Subcutaneous abdominal adipose tissue (tissue), 5 donors: ENCODE data around the gene LRPAP1.
A peak's percentile ranks its signal among the peaks of the same experiment; 100 is the strongest.

Experiments
- H3K27ac ChIP-seq: one replicate; pipeline ENCODE4 v1.7.0; 2013; ENCODE audit warnings: low read depth, mild to moderate bottlenecking, inconsistent platforms, low read length, moderate library complexity
- H3K27me3 ChIP-seq, 5 donors: one replicate each; pipeline ENCODE4 v1.7.0; 2013; ENCODE audit warnings: low read length in 5 of 5, inconsistent platforms in 1 of 5; ENCODE audit not compliant: control insufficient read depth in 5 of 5, insufficient read depth in 4 of 5
- H3K36me3 ChIP-seq, 5 donors: one replicate each; pipeline ENCODE4 v1.7.0; 2013; ENCODE audit warnings: low read length in 5 of 5; ENCODE audit not compliant: control insufficient read depth in 5 of 5, insufficient read depth in 5 of 5
- H3K4me1 ChIP-seq, 5 donors: one replicate each; pipeline ENCODE4 v1.7.0; 2013; ENCODE audit warnings: low read length in 5 of 5, mild to moderate bottlenecking in 3 of 5, moderate library complexity in 1 of 5; ENCODE audit not compliant: control insufficient read depth in 5 of 5, insufficient read depth in 5 of 5
- H3K4me3 ChIP-seq, 5 donors: one replicate each; pipeline ENCODE4 v1.7.0; 2013; ENCODE audit warnings: low read length in 5 of 5, low read depth in 1 of 5
- H3K9ac ChIP-seq, 5 donors: one replicate each; pipeline ENCODE4 v1.7.0; 2013; ENCODE audit warnings: low read length in 5 of 5, mild to moderate bottlenecking in 4 of 5, moderate library complexity in 3 of 5
- H3K9me3 ChIP-seq, 5 donors: one replicate each; pipeline ENCODE4 v1.7.0; 2013; ENCODE audit warnings: low read length in 5 of 5; ENCODE audit not compliant: control insufficient read depth in 5 of 5
- donor health status: healthy.
- donor health status: healthy.
- donor health status: healthy.
- donor health status: healthy.
- donor health status: healthy.

LRPAP1 gene

GRCh38 chr4:3468154-3468553, 64.1 kb downstream of the LRPAP1 start:
- Histone ChIP-seq H3K27ac (no peak overlapping the region), H3K4me1 (peaks cover 0 to 5% (median 3%) of the 10 kb centered on the region in 5 donors)

DNA sequence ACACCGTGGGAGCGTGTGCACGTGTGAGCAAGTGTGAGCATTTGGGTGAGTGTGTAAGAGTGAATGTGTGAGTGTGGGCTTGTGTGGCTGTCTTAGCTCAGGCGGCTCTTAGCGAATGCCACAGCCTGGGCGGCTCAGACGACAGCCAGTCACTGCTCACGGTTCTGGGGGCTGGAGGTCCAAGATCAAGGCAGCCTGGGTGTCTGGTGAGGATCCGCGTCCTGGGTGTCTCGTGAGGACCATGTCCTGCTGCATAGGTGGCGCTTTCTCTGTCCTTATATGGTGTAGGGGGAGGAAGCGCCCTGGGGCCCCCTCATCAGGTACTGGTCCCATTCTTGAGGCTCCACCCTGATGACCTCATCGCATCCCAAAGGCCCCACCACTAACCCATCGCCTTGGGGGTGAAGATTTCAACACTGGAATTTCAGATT, 64.6 kb downstream of the LRPAP1 start:
- peaks cover 5 to 32% (median 22%) of the 10 kb centered on the region in 5 donors for H3K27me3 ChIP-seq
- H3K36me3 ChIP-seq = no peaks in the 10 kb centered on the region
- H3K4me1 ChIP-seq = peaks cover 0 to 5% (median 3%) of the 10 kb centered on the region in 5 donors
- H3K9me3 ChIP-seq = peaks cover 0 to 4% (median 0%) of the 10 kb centered on the region in 5 donors
- H3K4me3 ChIP-seq = no peak overlapping the region
- no peak overlapping the region for H3K27ac ChIP-seq
- H3K9ac ChIP-seq = no peak overlapping the region

More at GRCh38 chr4:3468154-3468553, 64.1 kb downstream of the LRPAP1 start:
- Histone ChIP-seq H3K27me3 (peaks cover 5 to 36% (median 21%) of the 10 kb centered on the region in 5 donors), H3K36me3 (no peaks in the 10 kb centered on the region), H3K4me3 (no peak overlapping the region), H3K9me3 (peaks cover 0 to 4% (median 0%) of the 10 kb centered on the region in 5 donors), H3K9ac (no peak overlapping the region)

DNA sequence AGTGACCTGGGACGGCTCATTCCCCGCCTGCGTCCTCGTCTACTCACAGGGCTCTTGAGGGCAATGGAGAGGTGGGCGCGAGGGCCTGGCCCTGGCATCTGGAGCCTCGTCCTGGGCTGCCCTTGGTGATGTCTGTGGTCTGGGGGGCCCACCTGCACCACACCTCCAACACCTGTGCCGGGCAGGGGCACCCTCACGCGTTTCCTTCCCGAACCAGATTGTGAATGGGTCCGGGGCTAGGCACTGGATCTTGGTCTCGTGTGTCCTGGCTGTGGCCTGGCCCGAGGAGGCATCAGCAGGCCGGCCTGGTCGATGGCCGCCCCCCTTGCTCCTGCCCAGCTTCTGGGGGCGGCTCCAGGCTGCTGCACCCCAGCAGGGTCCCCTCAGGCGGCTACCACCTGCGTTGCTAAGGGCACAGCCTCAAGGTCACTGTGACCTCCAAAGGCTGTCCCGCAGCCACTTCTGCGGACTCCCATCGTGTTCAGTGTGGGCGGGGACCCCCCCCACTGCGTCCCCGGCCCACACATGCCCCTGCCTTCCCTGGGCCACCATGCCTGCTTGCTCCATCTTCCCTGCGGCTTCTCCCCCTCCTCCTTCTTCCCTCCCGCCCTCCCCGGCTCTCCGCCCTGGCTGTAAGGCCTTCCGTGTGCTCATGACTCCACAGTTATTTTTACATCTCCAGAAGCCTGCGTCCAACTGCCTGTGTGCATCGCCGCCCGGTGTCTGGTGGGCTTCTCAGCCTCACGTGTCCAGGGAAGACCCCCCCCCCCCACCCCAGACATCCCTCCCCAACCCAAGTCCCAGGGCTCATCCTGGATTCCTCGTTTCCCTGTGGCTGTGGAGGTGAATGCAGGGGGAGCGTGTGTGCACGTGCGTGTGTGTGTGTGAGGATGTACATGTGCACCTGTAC, 65.3 kb downstream of the LRPAP1 start:
- Histone ChIP-seq H3K4me3 (no peak overlapping the region), H3K4me1 (peaks cover 0 to 5% (median 3%) of the 10 kb centered on the region in 5 donors), H3K9ac (no peak overlapping the region), H3K27me3 (peaks cover 5 to 36% (median 21%) of the 10 kb centered on the region in 5 donors), H3K27ac (no peak overlapping the region), H3K36me3 (no peaks in the 10 kb centered on the region), H3K9me3 (peaks cover 0 to 4% (median 0%) of the 10 kb centered on the region in 5 donors)

DNA sequence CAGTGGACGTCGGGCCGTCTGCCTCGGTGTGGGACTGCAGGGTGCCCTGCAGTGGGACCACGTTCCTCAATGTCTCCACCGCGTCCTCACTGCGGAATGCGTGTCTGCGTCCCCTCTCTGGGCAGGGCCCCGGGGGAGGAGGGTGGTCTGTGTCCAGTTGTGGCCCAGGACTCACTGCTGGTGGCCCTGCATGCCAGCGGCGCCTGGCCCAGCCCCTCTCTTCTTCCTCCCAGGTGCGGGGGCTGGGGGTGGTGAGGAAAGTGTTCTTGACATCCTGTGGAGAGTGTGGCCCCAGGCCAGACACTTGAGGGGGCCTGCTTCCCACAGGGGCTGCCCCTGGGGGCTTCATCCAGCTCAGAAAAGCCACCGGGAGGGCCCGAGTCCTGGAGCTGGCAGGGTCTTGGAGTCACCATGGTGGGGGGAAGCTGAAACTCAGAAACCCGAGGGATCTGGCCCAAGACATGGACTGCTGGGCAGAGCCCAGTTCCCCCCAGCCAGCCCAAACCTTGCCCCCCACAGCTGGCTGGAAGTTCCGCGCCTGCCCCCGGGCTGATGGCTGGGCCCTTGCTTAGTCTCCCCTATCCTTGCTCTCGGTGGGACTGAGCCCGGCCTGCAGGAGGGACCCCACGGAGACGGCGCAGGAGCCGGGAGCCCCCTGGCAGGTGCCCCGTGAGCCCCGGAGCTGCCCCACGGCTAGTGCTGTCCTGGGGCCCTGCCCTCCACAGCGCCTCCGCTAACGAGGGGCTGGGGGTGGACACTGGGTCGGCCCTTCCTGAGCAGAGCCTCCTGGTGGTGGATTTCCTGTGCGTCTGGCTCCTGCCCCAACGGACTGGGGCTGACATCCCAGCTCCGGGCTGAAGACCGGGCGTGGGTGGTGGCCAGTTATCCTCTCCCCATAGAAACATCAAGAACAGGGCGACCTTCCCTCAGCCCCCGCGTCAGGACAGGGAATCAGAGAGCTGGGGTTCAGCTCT, 66.2 kb downstream of the LRPAP1 start:
- Histone ChIP-seq H3K4me1 (peaks cover 0 to 5% (median 3%) of the 10 kb centered on the region in 5 donors), H3K9ac (no peak overlapping the region), H3K27ac (no peak overlapping the region), H3K9me3 (peaks cover 0 to 4% (median 0%) of the 10 kb centered on the region in 5 donors), H3K27me3 (peaks cover 5 to 34% (median 17%) of the 10 kb centered on the region in 5 donors), H3K36me3 (no peaks in the 10 kb centered on the region), H3K4me3 (no peak overlapping the region)

- peaks cover 0 to 5% (median 3%) of the 10 kb centered on the region in 5 donors for H3K4me1 ChIP-seq
- H3K27ac ChIP-seq = no peak overlapping the region
- H3K9me3 ChIP-seq = peaks cover 0 to 4% (median 0%) of the 10 kb centered on the region in 5 donors
- peaks cover 5 to 31% (median 17%) of the 10 kb centered on the region in 5 donors for H3K27me3 ChIP-seq
- no peak overlapping the region for H3K4me3 ChIP-seq
- no peak overlapping the region for H3K9ac ChIP-seq
- H3K36me3 ChIP-seq = no peaks in the 10 kb centered on the region
Observed at GRCh38 chr4:3464911-3465697, 67.1 kb downstream of the LRPAP1 start.

GRCh38 chr4:3464349-3464905, 67.8 kb downstream of the LRPAP1 start:
- Histone ChIP-seq H3K27me3 (peaks cover 5 to 31% (median 17%) of the 10 kb centered on the region in 5 donors), H3K27ac (no peak overlapping the region), H3K36me3 (no peaks in the 10 kb centered on the region), H3K4me1 (peaks cover 0 to 5% (median 3%) of the 10 kb centered on the region in 5 donors), H3K9me3 (peaks cover 0 to 4% (median 0%) of the 10 kb centered on the region in 5 donors), H3K4me3 (no peak overlapping the region), H3K9ac (no peak overlapping the region)

DNA sequence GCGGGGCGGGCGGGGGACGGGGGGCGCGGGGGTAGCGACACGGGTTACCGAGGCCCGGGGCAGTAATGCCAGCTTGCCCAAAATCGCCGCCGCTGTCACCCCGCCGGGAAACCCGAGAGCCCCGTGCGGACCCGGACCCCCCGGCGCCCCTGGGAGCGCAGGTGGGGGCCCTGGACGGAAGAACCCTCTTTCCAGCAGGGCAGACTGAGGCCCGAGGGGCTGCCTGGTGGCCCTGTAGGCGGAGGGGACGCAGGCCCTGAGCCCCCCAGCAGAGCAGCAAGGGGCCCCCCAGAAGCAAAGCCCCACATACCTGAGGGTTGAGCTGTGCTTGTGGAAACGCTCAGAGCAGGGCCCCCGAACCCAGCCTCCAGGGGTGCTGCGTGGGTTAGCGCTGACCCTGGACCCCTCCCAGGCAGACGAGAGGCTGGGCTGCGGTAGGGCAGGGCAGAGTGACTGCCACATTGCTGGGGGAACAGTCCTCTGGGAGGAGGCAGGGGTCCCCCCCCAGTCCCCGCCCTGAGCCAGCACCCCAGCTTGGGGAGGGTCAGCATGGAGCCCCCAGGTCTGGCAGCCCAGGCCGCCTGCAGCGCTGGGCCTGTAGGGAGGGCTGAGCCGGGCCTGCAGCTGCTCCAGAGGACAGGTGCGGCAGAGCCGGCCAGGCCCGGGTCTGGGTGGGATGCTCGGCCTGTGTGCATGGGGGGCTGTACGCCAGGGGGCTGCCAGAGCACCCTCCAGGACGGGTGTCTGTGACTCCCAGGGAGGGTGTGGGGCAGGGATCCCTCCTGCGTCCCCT, 68.5 kb downstream of the LRPAP1 start:
- Histone ChIP-seq H3K27me3 (peaks cover 5 to 31% (median 17%) of the 10 kb centered on the region in 5 donors), H3K27ac (no peak overlapping the region), H3K4me3 (no peak overlapping the region)

GRCh38 chr4:3462790-3463415, 69.3 kb downstream of the LRPAP1 start, which contains the start of gene DOK7:
TSS of gene DOK7 (plus strand) at chr4:3463306. CDS start at chr4:3463376, 70 bp downstream.
- Histone ChIP-seq H3K36me3 (no peaks in the 10 kb centered on the region), H3K27ac (no peak within 1 kb of the TSS), H3K27me3 (peaks cover 5 to 31% (median 17%) of the 10 kb centered on the region in 5 donors), H3K9ac (no peak within 1 kb of the TSS), H3K4me3 (peak within 1 kb of the TSS in 1 of 5 donors; percentile 11), H3K4me1 (peaks cover 0 to 5% (median 3%) of the 10 kb centered on the region in 5 donors), H3K9me3 (no peaks in the 10 kb centered on the region)

More for the DNA sequence above, 68.5 kb downstream of the LRPAP1 start:
- H3K36me3 ChIP-seq = no peaks in the 10 kb centered on the region
- peaks cover 0 to 4% (median 0%) of the 10 kb centered on the region in 5 donors for H3K9me3 ChIP-seq
- H3K9ac ChIP-seq = no peak overlapping the region
- peaks cover 0 to 5% (median 3%) of the 10 kb centered on the region in 5 donors for H3K4me1 ChIP-seq
